HG02763 (cell line): ENCODE results near the gene ZC3H13.
A peak's percentile ranks its signal among the peaks of the same experiment; 100 is the strongest.

Source experiments
- ATAC-seq: cut with Tn5 transposase; IDR thresholded peaks from one replicate; pipeline ENCODE4 v1.9.1; 2021; ENCODE audit warnings: mild to moderate bottlenecking, moderate library complexity; ENCODE audit not compliant: unreplicated experiment

ZC3H13 gene

GRCh38 chr13:46071590-46072249 is 19.2 kb upstream of the ZC3H13 start:
- ATAC-seq: peak; percentile 94

GRCh38 chr13:46063292-46063691 is 10.7 kb upstream of the ZC3H13 start:
- ATAC-seq: no peak

DNA sequence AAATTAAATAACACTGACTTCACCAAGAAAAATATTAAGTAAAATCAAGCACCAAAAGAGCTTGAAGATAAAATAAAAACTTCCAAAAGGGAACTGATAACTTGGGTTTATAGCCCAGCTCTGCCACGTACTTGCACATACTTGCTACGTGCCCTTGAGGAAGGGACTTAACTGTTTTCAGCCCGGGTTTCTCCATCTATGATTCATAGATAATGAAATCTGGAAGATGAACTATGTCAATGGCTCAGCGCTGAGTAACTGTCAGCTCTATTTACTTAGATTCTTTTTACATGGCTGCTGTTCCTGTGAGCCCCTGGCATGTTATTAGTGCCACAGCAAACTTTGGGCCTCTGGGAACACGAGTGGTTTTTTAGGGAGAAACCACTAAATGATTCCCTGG is 9.6 kb upstream of the ZC3H13 start:
- no peak for ATAC-seq

GRCh38 chr13:46059405-46059804 is 6.9 kb upstream of the ZC3H13 start:
- no peak for ATAC-seq

DNA sequence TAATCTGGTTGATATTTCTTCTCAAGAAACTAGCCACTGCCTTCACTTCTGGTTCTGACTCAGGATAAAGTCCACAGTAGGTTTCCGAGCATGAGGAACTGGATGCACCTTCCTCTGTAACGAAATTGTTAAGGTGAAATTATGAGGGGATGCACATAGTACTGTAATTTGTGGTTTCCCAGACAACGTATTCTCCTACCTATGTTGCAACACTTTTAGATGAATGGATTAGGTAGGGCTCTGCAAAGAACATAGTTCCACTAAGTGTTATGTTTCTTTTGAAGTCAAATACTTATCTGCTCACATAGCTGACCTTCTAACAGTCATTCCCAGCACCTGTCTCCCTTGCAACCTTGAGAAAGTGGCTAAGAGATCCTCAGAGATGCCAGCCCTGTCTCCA is 5.7 kb upstream of the ZC3H13 start:
- no peak for ATAC-seq

DNA sequence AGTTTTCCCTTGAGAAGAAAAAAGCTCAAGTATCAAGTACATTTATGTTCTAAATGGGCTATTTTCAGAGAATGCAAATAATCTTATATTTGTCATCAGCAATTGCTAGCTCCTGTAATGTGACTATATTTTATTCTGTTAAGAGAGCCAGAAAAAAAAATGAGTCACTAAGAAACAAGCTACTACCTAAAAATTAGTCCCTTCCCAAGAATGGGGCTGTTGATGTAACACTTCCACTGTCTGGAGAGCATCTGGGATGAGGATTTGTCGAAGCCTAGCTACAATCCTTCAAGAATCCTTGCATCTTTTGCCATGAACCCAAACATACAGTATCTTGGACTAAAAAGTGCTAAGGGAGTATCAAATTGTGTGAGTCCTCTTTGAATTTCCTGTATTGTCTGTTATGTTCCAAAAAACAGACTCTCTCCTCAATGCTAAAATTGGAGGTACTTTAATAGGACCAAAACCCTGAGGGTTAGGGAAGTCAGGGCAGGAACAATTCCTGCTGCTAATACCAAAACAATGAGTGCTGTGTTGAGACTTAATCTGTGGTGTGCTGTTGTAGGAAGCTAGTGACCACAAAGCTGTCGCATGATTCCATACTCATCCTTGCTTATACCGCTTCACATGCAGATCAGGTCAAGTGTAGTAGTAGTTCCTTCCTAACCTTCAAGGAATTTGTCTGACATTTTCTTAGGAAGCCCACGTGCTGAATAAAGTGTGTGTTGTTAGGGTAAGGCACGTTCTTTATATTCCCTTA is 4.9 kb upstream of the ZC3H13 start:
- no peak for ATAC-seq

GRCh38 chr13:46053162-46054012 is 841 bp upstream of the ZC3H13 start:
- ATAC-seq: no peak

DNA sequence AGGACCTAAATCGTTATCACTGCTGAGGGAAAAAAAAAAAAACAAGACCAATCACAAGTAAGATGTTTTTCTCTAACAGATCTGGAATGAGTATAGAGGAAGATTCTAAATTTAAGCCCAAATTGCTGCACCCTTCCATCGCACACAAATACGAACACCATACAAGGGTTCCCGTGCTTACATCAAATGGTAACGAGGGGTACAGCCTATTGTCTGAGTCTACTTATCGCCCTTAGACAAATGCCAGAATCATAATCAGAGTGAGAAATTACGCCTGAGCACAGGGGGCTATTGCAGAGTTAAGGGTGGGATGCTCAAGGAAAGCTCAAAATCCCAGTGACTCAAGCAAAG is 603 bp downstream of the ZC3H13 start:
- ATAC-seq: no peak

DNA sequence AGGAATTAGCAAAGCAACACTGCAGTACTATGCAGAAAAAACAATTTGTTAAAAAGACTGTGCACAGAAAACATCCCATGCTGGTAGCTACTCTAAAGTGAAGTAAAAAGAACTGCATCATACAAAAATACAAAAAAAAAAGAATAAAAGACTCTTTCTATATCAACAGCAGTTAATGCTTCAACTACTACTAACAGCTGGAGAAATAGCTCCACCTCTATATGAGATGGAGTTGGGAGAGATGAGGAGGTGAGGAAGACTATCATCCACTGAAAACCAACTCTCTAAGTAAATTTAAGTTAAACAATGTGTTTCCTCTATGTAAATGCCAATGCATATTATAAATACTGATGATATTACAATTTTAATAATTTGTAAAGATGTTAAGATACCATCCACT is 1.8 kb downstream of the ZC3H13 start:
- no peak for ATAC-seq

- no peak for ATAC-seq
Observed at GRCh38 chr13:46045424-46045823, 7.1 kb downstream of the ZC3H13 start.

GRCh38 chr13:46043647-46044046 is 8.9 kb downstream of the ZC3H13 start:
- no peak for ATAC-seq

- no peak for ATAC-seq
Observed at GRCh38 chr13:46041419-46041839, 11.1 kb downstream of the ZC3H13 start.

DNA sequence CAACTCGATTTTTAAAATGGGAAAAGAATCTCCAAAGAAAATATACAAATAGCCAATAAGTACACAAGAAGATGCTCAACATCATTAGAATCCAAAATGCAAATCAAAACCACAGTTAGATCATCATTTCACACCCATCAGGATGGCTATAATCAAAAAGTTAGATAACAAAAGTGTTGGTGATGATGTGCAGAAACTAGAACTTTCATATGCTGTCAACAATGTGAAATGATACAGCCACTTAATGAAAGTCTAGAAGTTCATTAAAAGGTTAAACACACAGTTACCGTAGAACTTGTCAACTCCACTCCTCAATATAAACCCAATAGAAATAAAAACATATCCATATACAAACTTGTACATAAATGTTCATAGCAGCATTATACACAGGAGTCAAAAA is 11.8 kb downstream of the ZC3H13 start:
- no peak for ATAC-seq

GRCh38 chr13:46039411-46040182 is 12.9 kb downstream of the ZC3H13 start:
- ATAC-seq: no peak

GRCh38 chr13:46038296-46038695 is 14.2 kb downstream of the ZC3H13 start:
- ATAC-seq: no peak

DNA sequence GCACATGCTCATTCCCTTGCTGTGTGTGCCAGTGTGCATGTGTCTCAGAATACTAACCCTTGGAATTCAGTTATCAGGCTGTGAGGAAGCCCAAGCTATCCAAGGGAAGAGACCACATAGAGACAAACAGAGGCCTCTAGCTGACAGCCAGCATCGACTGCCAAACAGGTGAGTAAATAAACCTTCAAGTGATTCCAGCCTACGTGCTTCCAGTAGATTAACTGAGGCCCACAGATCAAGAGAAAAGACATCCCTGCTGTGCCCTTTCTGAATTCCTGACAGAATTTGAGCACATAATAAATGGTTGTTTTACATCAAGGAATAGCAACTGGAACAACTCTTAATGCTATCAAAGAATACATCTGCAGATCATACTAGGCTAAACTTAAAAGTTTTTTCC is 17.5 kb downstream of the ZC3H13 start:
- no peak for ATAC-seq

GRCh38 chr13:46032341-46032740 is 20.2 kb downstream of the ZC3H13 start:
- no peak for ATAC-seq

DNA sequence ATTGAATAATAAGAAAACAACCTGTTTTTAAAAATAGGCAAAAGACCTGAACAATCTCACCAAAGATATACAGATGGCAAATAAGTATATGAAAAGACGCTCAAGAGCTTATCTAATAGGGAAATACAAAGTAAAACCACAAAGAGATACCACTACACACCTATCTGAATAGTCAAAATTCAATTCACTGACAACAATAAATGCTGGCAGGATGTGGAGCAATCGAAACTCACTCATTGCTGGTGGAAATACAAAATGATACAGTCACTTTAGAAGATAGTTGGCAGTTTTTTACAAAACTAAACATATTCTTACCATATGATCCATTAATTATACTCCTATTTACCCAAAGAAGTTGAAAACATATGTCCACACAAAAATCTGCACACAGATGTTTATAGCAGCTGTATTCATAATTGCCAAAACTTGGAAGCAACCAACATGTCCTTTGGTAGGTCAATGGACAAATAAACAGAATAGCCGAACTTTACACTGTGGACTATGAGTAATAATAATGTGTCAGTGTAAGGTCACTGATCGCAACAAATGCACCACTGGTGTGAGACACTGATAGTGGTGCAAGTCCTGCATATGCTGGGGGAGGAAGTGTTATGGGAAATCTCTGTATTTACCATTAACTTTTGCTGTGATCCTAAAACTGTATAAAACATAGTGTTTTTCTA is 20.8 kb downstream of the ZC3H13 start:
- no peak for ATAC-seq

- no peak for ATAC-seq
Observed at GRCh38 chr13:46025157-46025556, 27.4 kb downstream of the ZC3H13 start.

DNA sequence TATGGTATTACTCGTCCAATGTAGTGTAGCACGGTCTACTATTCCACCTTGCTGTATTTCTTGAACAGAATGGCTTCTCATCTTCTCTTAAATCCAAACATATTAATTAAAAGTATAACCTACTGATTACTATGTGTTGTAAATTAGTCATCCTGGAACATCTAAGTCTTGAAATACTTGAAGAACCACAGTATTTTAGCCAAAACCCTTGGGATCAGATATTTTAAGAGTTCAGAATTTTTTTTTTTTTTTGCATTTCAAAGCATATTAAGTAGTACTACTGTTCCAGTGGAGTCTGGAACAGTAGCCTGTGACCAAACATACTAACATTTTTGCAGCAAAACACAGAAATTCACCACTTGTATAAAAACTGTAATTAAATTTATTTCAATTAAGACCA is 30.1 kb downstream of the ZC3H13 start:
- ATAC-seq: no peak
